Measurements from ENCODE around the gene NEDD4L.

NEDD4L gene

GRCh38 chr18:58402951-58403702 is 359.1 kb downstream of the NEDD4L start:
- no peak for DNase-seq (ENCODE audit: low spot score)
- TF ChIP-seq, protein P1, sequence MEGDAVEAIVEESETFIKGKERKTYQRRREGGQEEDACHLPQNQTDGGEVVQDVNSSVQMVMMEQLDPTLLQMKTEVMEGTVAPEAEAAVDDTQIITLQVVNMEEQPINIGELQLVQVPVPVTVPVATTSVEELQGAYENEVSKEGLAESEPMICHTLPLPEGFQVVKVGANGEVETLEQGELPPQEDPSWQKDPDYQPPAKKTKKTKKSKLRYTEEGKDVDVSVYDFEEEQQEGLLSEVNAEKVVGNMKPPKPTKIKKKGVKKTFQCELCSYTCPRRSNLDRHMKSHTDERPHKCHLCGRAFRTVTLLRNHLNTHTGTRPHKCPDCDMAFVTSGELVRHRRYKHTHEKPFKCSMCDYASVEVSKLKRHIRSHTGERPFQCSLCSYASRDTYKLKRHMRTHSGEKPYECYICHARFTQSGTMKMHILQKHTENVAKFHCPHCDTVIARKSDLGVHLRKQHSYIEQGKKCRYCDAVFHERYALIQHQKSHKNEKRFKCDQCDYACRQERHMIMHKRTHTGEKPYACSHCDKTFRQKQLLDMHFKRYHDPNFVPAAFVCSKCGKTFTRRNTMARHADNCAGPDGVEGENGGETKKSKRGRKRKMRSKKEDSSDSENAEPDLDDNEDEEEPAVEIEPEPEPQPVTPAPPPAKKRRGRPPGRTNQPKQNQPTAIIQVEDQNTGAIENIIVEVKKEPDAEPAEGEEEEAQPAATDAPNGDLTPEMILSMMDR (IDR thresholded peaks at IDR 0.05; ENCODE audit: extremely low read depth, missing control alignments): no peak

DNA sequence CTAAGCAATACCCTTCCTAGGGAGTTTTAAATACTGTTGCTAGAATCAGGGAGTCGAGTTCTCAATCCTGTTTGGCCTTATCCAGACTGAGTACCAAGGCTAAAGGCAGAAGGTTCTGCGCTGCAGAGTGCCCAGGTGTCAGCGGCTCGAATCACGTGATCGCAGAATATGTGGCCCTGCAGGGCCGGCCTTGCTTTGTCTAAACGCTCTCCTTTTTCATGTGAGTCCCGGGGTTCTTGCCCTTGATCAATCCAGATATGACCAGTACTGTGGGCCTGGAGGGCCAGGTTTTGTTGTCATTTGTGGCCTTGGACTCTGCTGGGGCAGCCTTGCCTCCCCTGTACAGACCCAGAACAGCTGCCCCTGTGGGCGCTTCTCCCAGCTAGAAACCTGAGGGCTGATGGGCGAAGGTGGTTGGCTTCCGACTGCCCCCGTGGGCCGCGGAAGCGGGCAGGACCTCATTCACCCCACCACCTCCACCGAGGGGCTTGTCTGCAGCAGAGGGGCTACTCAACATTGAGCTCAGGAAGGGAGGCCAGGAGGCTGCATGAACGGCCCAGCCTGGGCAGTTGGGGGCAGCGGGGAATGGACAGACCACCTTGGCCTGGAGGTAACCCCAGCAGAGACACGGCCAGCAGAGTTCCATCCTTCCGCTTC is 359.9 kb downstream of the NEDD4L start:
- TF ChIP-seq, protein P1 (IDR thresholded peaks at IDR 0.05; ENCODE audit: extremely low read depth, missing control alignments): no peak
- DNase-seq (ENCODE audit: low spot score): no peak

DNA sequence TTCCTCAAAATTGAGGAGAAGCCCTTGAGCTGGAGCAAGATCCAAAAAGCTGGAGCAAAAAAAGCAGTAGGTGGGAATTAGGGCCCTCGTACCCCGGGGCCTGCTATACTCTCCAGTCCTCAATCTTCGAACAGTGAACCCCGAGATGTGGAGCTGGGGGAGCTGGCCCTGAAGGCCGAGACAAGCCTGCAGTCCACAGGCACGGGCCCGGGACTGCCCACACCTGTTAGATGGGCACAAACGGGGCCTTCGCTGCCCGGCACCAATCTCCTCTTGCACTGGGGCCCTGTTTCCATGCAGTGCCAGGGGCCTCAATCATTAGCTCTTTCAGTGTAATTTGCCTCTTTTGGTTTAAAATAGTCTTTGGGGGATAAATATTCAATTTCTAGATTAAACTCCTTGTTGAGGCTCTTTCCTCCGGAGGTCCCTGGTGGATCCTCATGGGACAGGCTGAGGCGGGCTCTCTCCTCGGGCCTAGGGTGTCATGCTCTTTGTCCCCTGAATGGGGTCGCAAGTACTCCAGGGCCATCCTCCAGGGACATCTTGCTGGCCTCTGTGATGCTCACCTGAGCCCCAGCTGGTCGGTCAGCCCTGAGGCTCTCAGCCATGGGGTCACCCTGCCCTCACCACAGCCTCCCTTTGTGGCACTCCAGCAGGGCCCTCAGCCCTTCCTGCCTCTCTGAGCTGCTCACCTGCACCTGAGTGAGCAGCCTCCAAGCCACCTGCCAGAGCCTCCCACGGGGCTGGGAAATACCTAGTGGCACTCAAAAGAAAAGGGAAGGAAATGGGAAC is 361.3 kb downstream of the NEDD4L start:
- TF ChIP-seq, protein P1 (IDR thresholded peaks at IDR 0.05; ENCODE audit: extremely low read depth, missing control alignments): no peak
- no peak for DNase-seq (ENCODE audit: low spot score)

GRCh38 chr18:58407263-58407648 is 363.2 kb downstream of the NEDD4L start:
- no peak for DNase-seq (ENCODE audit: low spot score)

GRCh38 chr18:58407649-58408407 is 363.8 kb downstream of the NEDD4L start:
- TF ChIP-seq, protein P1 (IDR thresholded peaks at IDR 0.05; ENCODE audit: extremely low read depth, missing control alignments): no peak
- no peak for DNase-seq (ENCODE audit: low spot score)

More at GRCh38 chr18:58407263-58407648, 363.2 kb downstream of the NEDD4L start:
- TF ChIP-seq, protein P1 (IDR thresholded peaks at IDR 0.05; ENCODE audit: extremely low read depth, missing control alignments): no peak

DNA sequence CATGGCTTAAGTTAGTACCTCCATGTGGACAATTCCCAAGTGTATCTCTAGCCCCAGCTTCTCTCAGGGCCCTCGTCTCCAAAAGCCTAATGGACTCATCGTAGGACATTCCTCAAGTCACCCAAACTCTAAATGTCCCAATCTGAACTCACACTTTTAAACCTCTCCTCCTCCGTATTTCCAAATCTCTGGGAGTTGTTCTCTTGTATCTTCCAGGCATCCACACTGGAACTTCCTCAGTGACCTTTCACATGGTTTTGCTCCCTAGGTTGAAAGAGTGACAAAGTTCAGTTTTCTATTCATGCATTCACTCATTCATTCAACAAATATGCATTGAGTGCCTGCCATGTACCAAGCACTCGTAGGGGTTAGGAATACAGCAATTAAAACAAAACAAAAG is 364.6 kb downstream of the NEDD4L start:
- TF ChIP-seq, protein P1 (IDR thresholded peaks at IDR 0.05; ENCODE audit: extremely low read depth, missing control alignments): no peak
- DNase-seq (ENCODE audit: low spot score): no peak

Data from GM20000 (cell line).